Measurements from ENCODE around the gene BCAP29. TPM values are rescaled to one million over a fixed set of nuclear protein-coding genes. Genes with fewer than 3 reads are reported as not detected.

Gene BCAP29
- polyA plus RNA-seq, 1 of the 3 experiments (the other 2 are of a cell fraction), result 29.2 TPM

DNA sequence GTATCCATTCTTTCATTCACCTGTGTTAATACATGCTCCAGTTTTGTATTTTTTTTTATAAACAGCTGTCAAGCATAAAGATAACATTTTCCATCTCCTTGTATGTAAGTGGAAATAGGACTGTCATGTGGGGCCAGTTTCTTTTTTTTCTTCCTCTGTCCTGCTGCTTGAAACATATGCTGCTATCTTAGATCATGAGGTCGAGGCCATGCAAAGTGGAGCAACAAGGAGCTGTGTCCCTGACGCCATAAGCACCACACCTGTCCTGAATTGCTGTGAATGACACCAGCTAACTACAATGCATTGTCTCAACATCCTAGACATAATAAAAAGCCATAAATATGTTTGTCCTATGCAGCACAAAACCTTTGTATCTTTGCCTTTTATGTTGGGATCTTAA, 42.8 kb downstream of the BCAP29 start (continued):
- TF ChIP-seq, protein P1, sequence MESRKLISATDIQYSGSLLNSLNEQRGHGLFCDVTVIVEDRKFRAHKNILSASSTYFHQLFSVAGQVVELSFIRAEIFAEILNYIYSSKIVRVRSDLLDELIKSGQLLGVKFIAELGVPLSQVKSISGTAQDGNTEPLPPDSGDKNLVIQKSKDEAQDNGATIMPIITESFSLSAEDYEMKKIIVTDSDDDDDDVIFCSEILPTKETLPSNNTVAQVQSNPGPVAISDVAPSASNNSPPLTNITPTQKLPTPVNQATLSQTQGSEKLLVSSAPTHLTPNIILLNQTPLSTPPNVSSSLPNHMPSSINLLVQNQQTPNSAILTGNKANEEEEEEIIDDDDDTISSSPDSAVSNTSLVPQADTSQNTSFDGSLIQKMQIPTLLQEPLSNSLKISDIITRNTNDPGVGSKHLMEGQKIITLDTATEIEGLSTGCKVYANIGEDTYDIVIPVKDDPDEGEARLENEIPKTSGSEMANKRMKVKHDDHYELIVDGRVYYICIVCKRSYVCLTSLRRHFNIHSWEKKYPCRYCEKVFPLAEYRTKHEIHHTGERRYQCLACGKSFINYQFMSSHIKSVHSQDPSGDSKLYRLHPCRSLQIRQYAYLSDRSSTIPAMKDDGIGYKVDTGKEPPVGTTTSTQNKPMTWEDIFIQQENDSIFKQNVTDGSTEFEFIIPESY (IDR thresholded peaks at IDR 0.05; ENCODE audit: borderline replicate concordance, low read depth), result no peak
- no peak for TF ChIP-seq FOXJ3 (CRISPR knock-in tag; IDR thresholded peaks at IDR 0.05)
- TF ChIP-seq MEF2A (IDR thresholded peaks at IDR 0.05; ENCODE audit: borderline replicate concordance, low read depth), result no peak
- no peak for TF ChIP-seq SIN3A (IDR thresholded peaks at IDR 0.05; ENCODE audit: borderline replicate concordance, low read depth, low read length)
- TF ChIP-seq TAF1 (IDR thresholded peaks at IDR 0.05; ENCODE audit: borderline replicate concordance, low read depth, low read length), result no peak
- no peak for TF ChIP-seq TCF12 (IDR thresholded peaks at IDR 0.05)

DNA sequence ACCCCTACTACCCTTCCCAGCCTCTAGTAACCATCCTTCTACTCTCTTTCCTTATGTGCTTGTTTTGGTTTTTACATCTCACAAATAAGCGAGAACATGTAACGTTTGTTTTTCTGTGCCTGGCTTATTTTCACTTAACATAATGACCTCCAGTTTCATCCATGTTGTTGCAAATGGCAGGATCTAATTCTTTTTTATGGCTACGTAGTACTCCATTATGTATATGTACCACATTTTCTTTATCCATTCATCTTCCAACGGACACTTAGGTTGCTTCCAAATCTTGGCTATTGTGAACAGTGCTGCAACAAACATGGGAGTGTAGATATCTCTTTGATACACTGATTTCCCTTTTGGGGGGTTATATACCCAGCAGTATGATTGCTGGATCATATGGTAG, 47.0 kb downstream of the BCAP29 start:
- POLR2A ChIA-PET, result no interaction called here
- H4K20me1 ChIP-seq (ENCODE audit: insufficient read depth), result no peaks in the 10 kb centered on the region
- H3K79me2 ChIP-seq (ENCODE audit: insufficient read depth), result no peaks in the 10 kb centered on the region
- no peak overlapping the region for H3K4me2 ChIP-seq
- TF ChIP-seq SIN3A (IDR thresholded peaks at IDR 0.05; ENCODE audit: borderline replicate concordance, low read depth, low read length), result no peak
- no peak for TF ChIP-seq EZH2phosphoT487 (IDR thresholded peaks at IDR 0.05; ENCODE audit: borderline replicate concordance, low read depth)
- TF ChIP-seq FOXM1 (IDR thresholded peaks at IDR 0.05; ENCODE audit: low read depth), result no peak
- no peak for TF ChIP-seq NFIC (IDR thresholded peaks at IDR 0.05; ENCODE audit: borderline replicate concordance)
- DNase-seq, result no peak
- H3K9me2 ChIP-seq, result no peaks in the 10 kb centered on the region
- H3K9me3 ChIP-seq, result no peaks in the 10 kb centered on the region
- no peak overlapping the region for H3K9ac ChIP-seq
- peaks cover 8% of the 10 kb centered on the region for H3F3A ChIP-seq (replicated peaks; ENCODE audit: insufficient read depth)
- H3K27me3 ChIP-seq (ENCODE audit: insufficient read depth), result no peaks in the 10 kb centered on the region
- H3K4me1 ChIP-seq (ENCODE audit: control insufficient read depth in 1 of 2, insufficient read depth in 2 of 2, low read depth in 1 of 2, low read length in 1 of 2), result peaks cover 7 to 8% of the 10 kb centered on the region in 2 experiments; a peak in 2 of 4 replicates
- CTCF ChIA-PET, result no interaction called here
- H3K27ac ChIP-seq (ENCODE audit: low read depth in 2 of 2, low read length in 1 of 2), result no peak overlapping the region
- WGBS (ENCODE audit: low lambda C conversion rate), result 92% methylated on average over 4 of the region's 4 CpGs
- H2AFZ ChIP-seq (ENCODE audit: low read depth), result no peak overlapping the region
- H3K36me3 ChIP-seq (replicated peaks in 1 of 2; ENCODE audit: control insufficient read depth in 1 of 2, insufficient read depth in 2 of 2, low read length in 1 of 2), result peaks cover 0 to 3% of the 10 kb centered on the region in 2 experiments
- H3K4me3 ChIP-seq (ENCODE audit: low read depth in 2 of 2, low read length in 1 of 2), result no peak overlapping the region

DNA sequence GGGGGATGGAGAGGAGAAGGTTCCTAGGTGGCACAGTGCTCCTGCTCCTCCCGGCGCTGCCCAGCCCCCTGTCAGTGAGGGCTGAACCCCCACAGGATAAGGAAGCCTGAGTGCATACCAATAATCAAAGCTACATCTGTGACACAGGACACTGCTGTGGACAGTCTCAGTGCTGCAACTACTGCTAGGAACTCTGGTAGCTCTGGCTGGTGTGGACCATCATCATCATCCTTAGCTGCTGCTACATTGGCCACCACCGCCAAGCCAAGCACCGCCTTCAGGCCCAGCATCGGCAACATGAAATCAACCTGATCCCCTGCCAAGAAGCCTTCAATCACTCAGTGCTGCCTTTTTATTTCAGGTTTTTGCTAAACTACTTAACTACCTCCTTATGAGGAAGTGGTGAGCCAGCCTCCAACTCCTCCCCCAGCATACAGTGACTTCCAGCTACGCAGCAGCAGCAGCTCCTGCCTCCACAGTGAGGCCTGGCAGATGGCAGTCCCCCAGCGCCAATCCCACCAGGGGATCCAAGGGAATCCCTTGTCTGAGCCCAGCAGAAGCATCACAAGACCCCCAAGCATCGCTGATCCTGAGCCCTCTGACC, 48.5 kb downstream of the BCAP29 start:
- POLR2A ChIA-PET, result no interaction called here
- no peak for DNase-seq
- H3K4me1 ChIP-seq (ENCODE audit: control insufficient read depth in 1 of 2, insufficient read depth in 2 of 2, low read depth in 1 of 2, low read length in 1 of 2), result peaks cover 0 to 5% of the 10 kb centered on the region in 2 experiments; a peak in 1 of 4 replicates
- H3K9me3 ChIP-seq, result no peaks in the 10 kb centered on the region
- H4K20me1 ChIP-seq (ENCODE audit: insufficient read depth), result no peaks in the 10 kb centered on the region
- 97% methylated on average over 7 of the region's 8 CpGs for WGBS (ENCODE audit: low lambda C conversion rate)
- no peaks in the 10 kb centered on the region for H3K36me3 ChIP-seq (replicated peaks in 1 of 2; ENCODE audit: control insufficient read depth in 1 of 2, insufficient read depth in 2 of 2, low read length in 1 of 2)
- no peaks in the 10 kb centered on the region for H3K27me3 ChIP-seq (ENCODE audit: insufficient read depth)
- no peak overlapping the region for H3K4me2 ChIP-seq
- no peaks in the 10 kb centered on the region for H3K79me2 ChIP-seq (ENCODE audit: insufficient read depth)
- no peak overlapping the region for H3K4me3 ChIP-seq (ENCODE audit: low read depth in 2 of 2, low read length in 1 of 2)
- no peak overlapping the region for H3K9ac ChIP-seq
- H3F3A ChIP-seq (replicated peaks; ENCODE audit: insufficient read depth), result no peaks in the 10 kb centered on the region
- H3K9me2 ChIP-seq, result no peaks in the 10 kb centered on the region
- CTCF ChIA-PET, result no interaction called here
- H3K27ac ChIP-seq (ENCODE audit: low read depth in 2 of 2, low read length in 1 of 2), result no peak overlapping the region
- no peak overlapping the region for H2AFZ ChIP-seq (ENCODE audit: low read depth)
- TF ChIP-seq, protein P2, sequence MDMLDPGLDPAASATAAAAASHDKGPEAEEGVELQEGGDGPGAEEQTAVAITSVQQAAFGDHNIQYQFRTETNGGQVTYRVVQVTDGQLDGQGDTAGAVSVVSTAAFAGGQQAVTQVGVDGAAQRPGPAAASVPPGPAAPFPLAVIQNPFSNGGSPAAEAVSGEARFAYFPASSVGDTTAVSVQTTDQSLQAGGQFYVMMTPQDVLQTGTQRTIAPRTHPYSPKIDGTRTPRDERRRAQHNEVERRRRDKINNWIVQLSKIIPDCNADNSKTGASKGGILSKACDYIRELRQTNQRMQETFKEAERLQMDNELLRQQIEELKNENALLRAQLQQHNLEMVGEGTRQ (IDR thresholded peaks at IDR 0.05; ENCODE audit: borderline replicate concordance, low read depth, low read length), result no peak
